LoVo (cell line): Measurements from ENCODE around the gene CCDC116.
"Not testable (repeated sequence)": the region's sequence is repeated elsewhere in the genome, so short reads cannot be mapped to it uniquely, and the experiment has no call there.

Source experiments
- DNase-seq: peaks from one replicate; pipeline ENCODE4 v3.0.0-alpha.2; 2016; ENCODE audit warnings: low spot score

Gene CCDC116

DNA sequence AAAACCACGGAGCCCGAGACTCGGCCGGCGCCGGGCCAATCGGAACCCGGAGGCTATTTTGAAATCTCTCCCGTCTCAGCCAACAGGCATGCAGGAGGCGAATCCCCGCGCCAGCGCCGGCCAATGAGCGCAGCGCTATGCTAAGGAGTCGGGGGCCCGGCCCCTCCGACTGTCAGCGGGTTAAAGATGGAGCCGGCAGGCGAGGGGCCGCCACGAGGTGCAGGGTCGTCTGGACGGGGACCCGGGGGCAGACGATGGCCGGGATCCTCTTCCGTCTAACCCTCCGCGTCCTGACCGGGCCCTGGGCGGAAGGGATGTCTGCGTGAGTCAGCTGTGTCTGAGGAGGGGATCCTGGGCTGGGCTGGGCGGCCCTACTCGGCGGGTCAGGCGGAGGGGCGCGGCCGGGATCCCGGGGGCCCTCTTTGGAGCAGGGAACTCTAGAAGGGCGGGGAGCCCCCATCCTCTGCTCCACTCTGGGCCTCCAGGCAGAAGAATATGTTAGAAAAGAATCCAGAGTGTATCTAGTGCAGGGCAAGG is 19.5 kb downstream of the CCDC116 start:
- DNase-seq: peak; percentile 89

DNA sequence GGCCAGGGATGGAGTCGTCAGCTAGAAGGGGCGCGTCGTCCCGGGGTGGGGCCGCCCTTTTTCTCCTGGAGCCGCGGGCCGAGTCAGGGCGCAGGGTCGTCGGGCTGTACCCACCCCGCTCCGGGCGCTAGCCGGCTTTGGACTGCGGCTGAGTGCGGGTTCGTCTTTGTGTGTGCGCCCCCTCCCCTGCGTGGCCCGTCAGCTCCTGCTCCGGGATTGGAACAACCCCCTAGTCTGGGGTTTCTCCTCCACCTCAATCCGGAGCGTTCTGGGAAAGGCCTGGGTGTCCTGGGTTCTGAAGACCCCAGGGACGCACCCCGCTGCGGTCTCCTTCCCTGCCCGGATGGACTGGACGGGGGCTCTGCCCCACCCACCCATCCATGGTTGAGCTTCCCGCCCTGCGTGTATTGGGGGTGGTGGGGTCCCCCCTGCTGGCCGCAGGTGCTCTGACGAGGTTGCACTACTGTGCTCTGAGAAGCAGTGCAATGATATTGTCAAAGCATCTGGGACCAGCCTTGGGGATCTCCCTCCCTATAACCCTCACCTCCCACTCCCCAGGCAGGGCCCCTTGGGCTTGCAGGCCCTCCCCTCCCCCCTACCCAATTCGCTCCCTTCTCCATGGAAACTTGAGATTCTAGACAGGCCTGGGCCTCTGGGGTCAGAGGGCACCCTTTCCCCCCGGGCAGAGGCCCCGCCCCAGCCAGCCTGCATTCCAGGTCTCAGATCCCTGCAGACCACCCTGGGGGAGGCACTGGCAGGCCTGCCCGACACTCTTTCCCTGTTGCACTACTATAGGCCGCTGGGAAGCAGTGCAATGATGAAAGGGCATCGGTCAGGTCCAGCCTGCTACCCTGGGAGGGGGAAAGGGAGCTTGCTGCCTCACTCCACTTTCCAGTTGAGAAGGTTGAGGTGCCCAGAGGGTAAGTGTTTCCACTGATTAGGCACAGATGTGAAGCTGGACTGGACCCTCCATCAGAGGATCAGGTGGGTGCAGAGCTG is 20.3 kb downstream of the CCDC116 start:
- no peak for DNase-seq

GRCh38 chr22:21657020-21657359 is 24.4 kb downstream of the CCDC116 start:
- DNase-seq: no peak

- peak; percentile 89 for DNase-seq
These were observed 24.9 kb downstream of the CCDC116 start for GRCh38 chr22:21657360-21658032.

- DNase-seq: no peak
These were observed 27.4 kb downstream of the CCDC116 start for GRCh38 chr22:21659864-21660525.

GRCh38 chr22:21660904-21661303 is 28.3 kb downstream of the CCDC116 start:
- DNase-seq: no peak

- no peak for DNase-seq
These were observed 29.4 kb downstream of the CCDC116 start for GRCh38 chr22:21661991-21662390.

- no peak for DNase-seq
These were observed 31.2 kb downstream of the CCDC116 start for GRCh38 chr22:21663738-21664137.

DNA sequence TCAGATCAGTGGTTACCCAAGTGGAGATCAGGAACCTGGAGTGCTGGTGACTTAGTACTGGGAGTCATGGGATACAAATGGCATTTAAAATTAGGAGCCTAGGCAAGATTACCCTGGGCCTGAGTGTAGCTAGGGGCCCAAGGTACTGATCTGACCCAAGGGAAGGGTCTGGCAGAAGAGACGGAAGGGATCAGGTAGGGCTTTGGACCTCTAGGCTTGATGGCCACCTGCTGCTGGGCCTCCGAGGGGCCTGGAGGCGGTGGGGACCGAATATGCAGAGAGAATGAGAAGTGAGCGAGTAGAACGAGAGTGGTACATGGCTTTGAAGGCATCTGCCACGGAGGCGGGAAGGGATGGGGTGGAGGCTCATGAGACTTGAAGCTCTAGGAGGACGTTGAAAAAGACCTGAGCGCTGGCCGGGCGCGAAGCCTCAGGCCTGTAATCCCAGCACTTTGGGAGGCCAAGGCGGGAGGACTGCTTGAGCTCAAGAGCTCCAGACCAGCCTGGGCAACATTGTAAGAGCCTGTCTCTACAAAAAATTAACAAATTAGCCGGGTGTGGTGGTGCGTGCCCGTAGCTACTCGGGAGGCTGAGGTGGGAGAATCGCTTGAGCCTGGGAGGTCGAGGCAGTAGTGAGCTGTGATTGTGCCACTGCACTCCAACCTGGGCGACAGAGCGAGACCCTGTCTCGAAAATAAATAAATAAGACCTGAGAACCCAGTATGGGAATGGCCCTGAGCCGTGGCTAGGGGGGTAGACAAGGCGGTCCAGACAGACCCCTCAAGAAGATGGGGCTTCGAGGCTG is 32.7 kb downstream of the CCDC116 start:
- no peak for DNase-seq

DNA sequence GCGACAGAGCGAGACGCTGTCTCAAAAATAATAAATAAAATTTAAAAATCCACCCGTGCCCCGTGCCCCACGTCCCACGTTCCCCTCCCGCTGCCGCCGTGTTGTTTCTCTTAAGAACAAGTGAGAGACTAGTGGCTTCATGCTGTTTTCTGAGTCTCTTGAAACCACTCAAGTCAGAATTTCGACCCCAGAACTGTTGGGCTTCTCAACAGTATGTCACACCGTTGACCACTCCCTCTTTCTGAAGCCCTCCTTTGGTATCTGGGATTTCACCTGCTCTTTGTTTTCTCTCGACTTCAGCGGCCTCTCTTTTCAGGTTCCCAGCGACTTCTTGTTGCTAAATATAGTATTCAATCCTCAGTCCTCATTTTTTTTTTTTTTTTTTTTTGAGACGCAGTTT is 34.2 kb downstream of the CCDC116 start:
- DNase-seq: no peak

DNA sequence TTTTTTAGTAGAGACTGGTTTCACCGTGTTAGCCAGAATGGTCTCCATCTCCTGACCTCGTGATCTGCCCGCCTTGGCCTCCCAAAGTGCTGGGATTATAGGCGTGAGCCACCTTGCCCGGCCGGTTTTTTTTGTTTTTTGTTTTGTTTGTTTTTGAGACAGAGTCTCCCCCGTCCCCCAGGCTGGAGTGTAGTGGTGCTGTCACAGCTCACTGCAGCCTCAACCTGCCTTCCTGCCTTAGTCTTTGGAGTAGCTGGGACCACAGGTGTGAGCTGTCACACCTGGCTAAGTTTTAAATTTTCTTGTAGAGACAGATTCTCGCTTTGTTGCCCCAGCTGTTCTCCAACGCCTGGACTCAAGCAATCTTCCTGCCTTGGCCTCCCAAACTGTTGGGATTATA is 36.5 kb downstream of the CCDC116 start:
- no peak for DNase-seq

DNA sequence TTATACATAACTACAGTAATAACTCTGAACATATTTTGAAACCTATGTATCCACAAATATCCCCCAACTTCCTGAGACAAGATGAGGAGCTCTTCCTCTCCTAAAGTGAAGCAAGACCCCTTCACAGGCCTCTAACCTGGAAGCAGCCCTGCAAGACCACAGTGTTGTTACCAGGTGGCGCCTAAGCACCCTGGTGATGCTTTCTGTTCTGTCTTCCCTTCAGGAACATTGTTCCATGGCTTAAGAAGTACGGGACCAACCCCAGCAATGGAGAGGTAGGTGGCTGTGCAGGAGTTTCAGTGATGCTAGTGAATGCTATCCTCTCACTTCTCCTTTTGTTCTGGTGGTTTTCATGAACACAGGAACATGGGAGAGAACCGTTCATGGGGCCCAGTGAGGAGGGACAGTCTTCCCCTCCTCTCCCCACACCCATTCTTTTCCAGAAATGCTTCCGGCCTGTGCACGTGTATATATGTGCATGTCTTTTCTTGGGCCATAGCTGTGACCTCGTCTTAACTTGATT is 39.6 kb downstream of the CCDC116 start:
- no peak for DNase-seq

DNA sequence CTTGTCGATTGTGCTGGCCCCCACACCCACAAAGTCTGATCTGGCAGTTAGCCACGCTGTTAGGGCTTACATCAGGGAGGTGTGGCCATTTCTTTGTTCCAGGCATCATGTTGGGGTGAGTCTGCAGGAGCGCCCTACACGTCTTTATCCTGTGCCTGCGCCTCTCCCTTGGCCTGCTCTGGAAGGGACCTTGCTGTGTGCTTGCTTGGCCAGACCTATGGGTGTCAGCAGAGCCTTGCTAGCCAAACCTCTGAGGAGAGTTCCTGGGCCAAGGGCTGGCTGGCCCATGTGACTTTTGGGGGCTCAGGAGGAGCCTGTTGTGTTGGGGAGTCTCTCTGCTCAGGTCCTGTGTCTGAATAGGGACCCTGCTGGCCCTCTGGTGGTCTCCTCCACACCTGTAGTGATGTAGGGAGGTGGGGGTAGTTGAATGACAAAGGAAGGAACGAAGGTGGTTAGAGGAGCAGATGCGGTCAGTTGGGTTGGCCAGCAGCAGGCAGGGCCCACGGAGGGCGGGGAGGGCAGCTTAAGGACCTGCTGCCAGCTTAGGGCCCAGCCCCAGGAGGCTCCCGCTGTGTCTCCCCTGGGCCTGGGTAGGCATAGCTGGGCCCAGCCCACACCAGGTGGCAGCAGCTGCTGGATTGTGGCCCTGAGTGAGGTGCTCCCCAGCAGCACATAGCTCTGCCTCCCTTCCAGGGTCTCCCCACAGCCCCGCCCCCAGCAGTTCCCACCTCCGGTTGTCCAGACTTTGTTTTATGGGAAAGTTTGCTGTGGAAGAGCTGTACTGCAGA is 41.2 kb downstream of the CCDC116 start:
- DNase-seq: no peak

DNA sequence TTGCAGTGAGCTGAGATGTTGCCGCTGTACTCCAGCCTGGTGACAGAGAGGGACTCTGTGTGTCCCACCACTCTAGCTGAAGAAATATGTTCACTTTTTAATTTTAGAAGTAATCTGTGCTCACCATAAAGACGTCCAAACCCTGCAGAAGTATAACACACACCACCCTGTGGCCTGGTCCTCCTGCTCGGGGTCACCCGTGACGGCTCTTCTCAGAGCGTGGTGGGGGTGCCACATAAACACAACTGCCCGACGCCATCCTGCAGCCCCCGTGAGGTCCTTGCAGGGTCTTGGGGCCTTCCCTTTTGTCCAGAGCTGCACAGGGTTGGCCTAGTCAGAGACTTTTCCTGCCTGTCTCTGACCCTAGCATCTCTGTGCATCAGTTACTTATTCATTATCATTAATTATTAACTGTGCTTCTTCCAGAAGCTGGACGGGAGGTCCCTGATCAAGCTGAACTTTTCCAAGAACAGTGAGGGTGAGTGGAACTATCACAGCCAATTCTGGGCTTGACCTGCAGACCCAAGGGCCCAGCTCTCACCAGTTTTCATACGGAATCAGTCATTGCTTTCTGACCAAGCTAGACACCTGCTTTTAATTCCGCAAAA is 42.2 kb downstream of the CCDC116 start:
- DNase-seq: no peak

GRCh38 chr22:21677606-21678443 is 45.3 kb downstream of the CCDC116 start:
- DNase-seq: no peak

DNA sequence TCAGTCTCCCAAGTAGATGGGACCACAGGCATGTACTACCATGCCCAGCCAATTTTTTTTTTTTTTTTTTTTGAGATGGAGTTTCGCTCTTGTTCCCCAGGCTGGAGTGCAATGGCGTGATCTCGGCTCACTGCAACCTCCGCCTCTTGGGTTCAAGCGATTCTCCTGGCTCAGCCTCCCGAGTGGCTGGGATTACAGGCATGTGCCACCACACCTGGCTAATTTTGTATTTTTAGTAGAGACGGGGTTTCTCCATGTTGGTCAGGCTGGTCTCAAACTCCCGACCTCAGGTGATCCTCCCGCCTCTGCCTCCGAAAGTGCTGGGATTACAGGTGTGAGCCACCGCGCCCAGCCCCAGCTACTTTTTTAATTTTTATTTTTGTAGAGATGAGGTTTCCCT is 46.3 kb downstream of the CCDC116 start:
- not testable (repeated sequence) for DNase-seq

- no peak for DNase-seq
These were observed 46.8 kb downstream of the CCDC116 start for GRCh38 chr22:21679383-21679782.

GRCh38 chr22:21680830-21681565 is 48.4 kb downstream of the CCDC116 start:
- no peak for DNase-seq
